Prostate gland (tissue), 2 donors: ENCODE data around the gene SLC66A2.

Experiments
- CTCF ChIP-seq, 4 experiments: fragments of 200-600 bp in 2 of 4; fragments of 450-650 bp in 2 of 4; sonication (generic) in 2 of 4; IDR thresholded peaks; 1 replicate in 3 of 4; 2 replicates in 1 of 4; pipeline ENCODE4 v1.5.1; 2016 to 2019; ENCODE audit warnings: antibody characterized with exemption in 4 of 4, mild to moderate bottlenecking in 2 of 4, moderate library complexity in 2 of 4
- POLR2A ChIP-seq: fragments of 450-650 bp; IDR thresholded peaks from one replicate; pipeline ENCODE4 v1.6.1; 2016; ENCODE audit warnings: antibody characterized with exemption, mild to moderate bottlenecking

GRCh38 chr18:79888016-79888415 is 63.4 kb downstream of the SLC66A2 start:
- TF ChIP-seq POLR2A (no peak), CTCF (IDR thresholded peaks at IDR 0.05) (no peak)
